ENCODE results near the gene OSBPL2.
A peak's percentile ranks its signal among the peaks of the same experiment; 100 is the strongest.

OSBPL2 gene

GRCh38 chr20:62309198-62309944 is 71.0 kb downstream of the OSBPL2 start:
- Histone ChIP-seq H3K4me3 (ENCODE audit: low read length in 2 of 2) (no peak overlapping the region), H3K36me3 (ENCODE audit: control insufficient read depth in 2 of 2, insufficient read depth in 2 of 2, low read length in 2 of 2) (peaks cover 51 to 60% of the 10 kb centered on the region in 2 donors), H3K27ac (ENCODE audit: low read length) (no peak overlapping the region)

GRCh38 chr20:62309947-62310756 is 71.8 kb downstream of the OSBPL2 start:
- H3K9ac ChIP-seq (ENCODE audit: low read length in 2 of 2), result no peak overlapping the region
- H3K9me3 ChIP-seq (ENCODE audit: control insufficient read depth in 2 of 2, low read length in 2 of 2), result no peaks in the 10 kb centered on the region
- H3K36me3 ChIP-seq (ENCODE audit: control insufficient read depth in 2 of 2, insufficient read depth in 2 of 2, low read length in 2 of 2), result peaks cover 51 to 67% of the 10 kb centered on the region in 2 donors

More at GRCh38 chr20:62309198-62309944, 71.0 kb downstream of the OSBPL2 start:
- Histone ChIP-seq H3K9me3 (ENCODE audit: control insufficient read depth in 2 of 2, low read length in 2 of 2) (no peaks in the 10 kb centered on the region), H3K4me1 (ENCODE audit: control insufficient read depth, insufficient read depth, low read length) (peaks cover 37% of the 10 kb centered on the region), H3K9ac (ENCODE audit: low read length in 2 of 2) (no peak overlapping the region), H3K27me3 (ENCODE audit: control insufficient read depth in 1 of 2, insufficient read depth in 2 of 2, low read length in 2 of 2) (no peaks in the 10 kb centered on the region)

GRCh38 chr20:62310757-62311121 is 72.4 kb downstream of the OSBPL2 start:
- no peaks in the 10 kb centered on the region for H3K27me3 ChIP-seq (ENCODE audit: control insufficient read depth in 1 of 2, insufficient read depth in 2 of 2, low read length in 2 of 2)
- peaks cover 54 to 73% of the 10 kb centered on the region in 2 donors for H3K36me3 ChIP-seq (ENCODE audit: control insufficient read depth in 2 of 2, insufficient read depth in 2 of 2, low read length in 2 of 2)
- no peak overlapping the region for H3K4me3 ChIP-seq (ENCODE audit: low read length in 2 of 2)
- H3K9me3 ChIP-seq (ENCODE audit: control insufficient read depth in 2 of 2, low read length in 2 of 2), result no peaks in the 10 kb centered on the region
- H3K4me1 ChIP-seq (ENCODE audit: control insufficient read depth, insufficient read depth, low read length), result peaks cover 23% of the 10 kb centered on the region
- H3K9ac ChIP-seq (ENCODE audit: low read length in 2 of 2), result no peak overlapping the region
- H3K27ac ChIP-seq (ENCODE audit: low read length), result peak overlapping the region; percentile 24

More at GRCh38 chr20:62309947-62310756, 71.8 kb downstream of the OSBPL2 start:
- H3K27ac ChIP-seq (ENCODE audit: low read length), result peak overlapping the region; percentile 24
- no peaks in the 10 kb centered on the region for H3K27me3 ChIP-seq (ENCODE audit: control insufficient read depth in 1 of 2, insufficient read depth in 2 of 2, low read length in 2 of 2)
- no peak overlapping the region for H3K4me3 ChIP-seq (ENCODE audit: low read length in 2 of 2)
- peaks cover 29% of the 10 kb centered on the region for H3K4me1 ChIP-seq (ENCODE audit: control insufficient read depth, insufficient read depth, low read length)

- Histone ChIP-seq H3K36me3 (ENCODE audit: control insufficient read depth in 2 of 2, insufficient read depth in 2 of 2, low read length in 2 of 2) (peaks cover 54 to 75% of the 10 kb centered on the region in 2 donors), H3K9me3 (ENCODE audit: control insufficient read depth in 2 of 2, low read length in 2 of 2) (no peaks in the 10 kb centered on the region), H3K4me1 (ENCODE audit: control insufficient read depth, insufficient read depth, low read length) (peaks cover 19% of the 10 kb centered on the region), H3K4me3 (ENCODE audit: low read length in 2 of 2) (no peak overlapping the region), H3K9ac (ENCODE audit: low read length in 2 of 2) (no peak overlapping the region), H3K27me3 (ENCODE audit: control insufficient read depth in 1 of 2, insufficient read depth in 2 of 2, low read length in 2 of 2) (no peaks in the 10 kb centered on the region), H3K27ac (ENCODE audit: low read length) (no peak overlapping the region)
Measured at GRCh38 chr20:62311150-62311549, 72.8 kb downstream of the OSBPL2 start.

GRCh38 chr20:62311832-62312661 is 73.7 kb downstream of the OSBPL2 start:
- no peaks in the 10 kb centered on the region for H3K27me3 ChIP-seq (ENCODE audit: control insufficient read depth in 1 of 2, insufficient read depth in 2 of 2, low read length in 2 of 2)
- no peaks in the 10 kb centered on the region for H3K9me3 ChIP-seq (ENCODE audit: control insufficient read depth in 2 of 2, low read length in 2 of 2)
- H3K36me3 ChIP-seq (ENCODE audit: control insufficient read depth in 2 of 2, insufficient read depth in 2 of 2, low read length in 2 of 2), result peaks cover 58 to 75% of the 10 kb centered on the region in 2 donors
- no peak overlapping the region for H3K9ac ChIP-seq (ENCODE audit: low read length in 2 of 2)
- H3K27ac ChIP-seq (ENCODE audit: low read length), result no peak overlapping the region
- peaks cover 11% of the 10 kb centered on the region for H3K4me1 ChIP-seq (ENCODE audit: control insufficient read depth, insufficient read depth, low read length)
- H3K4me3 ChIP-seq (ENCODE audit: low read length in 2 of 2), result no peak overlapping the region

GRCh38 chr20:62312662-62312977 is 74.3 kb downstream of the OSBPL2 start:
- H3K9me3 ChIP-seq (ENCODE audit: control insufficient read depth in 2 of 2, low read length in 2 of 2), result no peaks in the 10 kb centered on the region
- H3K4me3 ChIP-seq (ENCODE audit: low read length in 2 of 2), result no peak overlapping the region
- peaks cover 7% of the 10 kb centered on the region for H3K4me1 ChIP-seq (ENCODE audit: control insufficient read depth, insufficient read depth, low read length)
- H3K27ac ChIP-seq (ENCODE audit: low read length), result no peak overlapping the region
- H3K36me3 ChIP-seq (ENCODE audit: control insufficient read depth in 2 of 2, insufficient read depth in 2 of 2, low read length in 2 of 2), result peaks cover 58 to 72% of the 10 kb centered on the region in 2 donors
- no peak overlapping the region for H3K9ac ChIP-seq (ENCODE audit: low read length in 2 of 2)
- no peaks in the 10 kb centered on the region for H3K27me3 ChIP-seq (ENCODE audit: control insufficient read depth in 1 of 2, insufficient read depth in 2 of 2, low read length in 2 of 2)

GRCh38 chr20:62313021-62313420 is 74.7 kb downstream of the OSBPL2 start:
- Histone ChIP-seq H3K27ac (ENCODE audit: low read length) (no peak overlapping the region), H3K4me1 (ENCODE audit: control insufficient read depth, insufficient read depth, low read length) (peaks cover 6% of the 10 kb centered on the region), H3K4me3 (ENCODE audit: low read length in 2 of 2) (no peak overlapping the region), H3K36me3 (ENCODE audit: control insufficient read depth in 2 of 2, insufficient read depth in 2 of 2, low read length in 2 of 2) (peaks cover 56 to 68% of the 10 kb centered on the region in 2 donors), H3K9me3 (ENCODE audit: control insufficient read depth in 2 of 2, low read length in 2 of 2) (no peaks in the 10 kb centered on the region), H3K9ac (ENCODE audit: low read length in 2 of 2) (no peak overlapping the region), H3K27me3 (ENCODE audit: control insufficient read depth in 1 of 2, insufficient read depth in 2 of 2, low read length in 2 of 2) (no peaks in the 10 kb centered on the region)

GRCh38 chr20:62313460-62314338 is 75.4 kb downstream of the OSBPL2 start:
- Histone ChIP-seq H3K4me1 (ENCODE audit: control insufficient read depth, insufficient read depth, low read length) (peaks cover 2% of the 10 kb centered on the region), H3K27ac (ENCODE audit: low read length) (no peak overlapping the region), H3K9ac (ENCODE audit: low read length in 2 of 2) (no peak overlapping the region), H3K9me3 (ENCODE audit: control insufficient read depth in 2 of 2, low read length in 2 of 2) (no peaks in the 10 kb centered on the region), H3K4me3 (ENCODE audit: low read length in 2 of 2) (no peak overlapping the region), H3K27me3 (ENCODE audit: control insufficient read depth in 1 of 2, insufficient read depth in 2 of 2, low read length in 2 of 2) (no peaks in the 10 kb centered on the region), H3K36me3 (ENCODE audit: control insufficient read depth in 2 of 2, insufficient read depth in 2 of 2, low read length in 2 of 2) (peaks cover 49 to 62% of the 10 kb centered on the region in 2 donors)

- no peaks in the 10 kb centered on the region for H3K9me3 ChIP-seq (ENCODE audit: control insufficient read depth in 2 of 2, low read length in 2 of 2)
- peaks cover 48 to 64% of the 10 kb centered on the region in 2 donors for H3K36me3 ChIP-seq (ENCODE audit: control insufficient read depth in 2 of 2, insufficient read depth in 2 of 2, low read length in 2 of 2)
- no peak overlapping the region for H3K9ac ChIP-seq (ENCODE audit: low read length in 2 of 2)
- peaks cover 2% of the 10 kb centered on the region for H3K4me1 ChIP-seq (ENCODE audit: control insufficient read depth, insufficient read depth, low read length)
- no peak overlapping the region for H3K27ac ChIP-seq (ENCODE audit: low read length)
- H3K27me3 ChIP-seq (ENCODE audit: control insufficient read depth in 1 of 2, insufficient read depth in 2 of 2, low read length in 2 of 2), result no peaks in the 10 kb centered on the region
- no peak overlapping the region for H3K4me3 ChIP-seq (ENCODE audit: low read length in 2 of 2)
Measured at GRCh38 chr20:62314339-62314638, 76.0 kb downstream of the OSBPL2 start.

All from stomach smooth muscle (tissue), 2 donors.